ENCODE data around the gene TM6SF1. TPM values are rescaled to one million over a fixed set of nuclear protein-coding genes. Genes with fewer than 3 reads are reported as not detected.
A peak's percentile ranks its signal among the peaks of the same experiment; 100 is the strongest.

Gene TM6SF1
- total RNA-seq (2012; rRNA removed) (1.6 and 1.9 TPM in 2 replicates), polyA plus RNA-seq (2012; rRNA removed) (1.3 and 1.9 TPM in 2 replicates), Bru-seq, nascent RNA (percentile 48 among the genes with signal in this experiment), BruChase-seq, experiment 1, labeled RNA remaining after a 6-hour chase (percentile 40 among the genes with signal in this experiment), BruChase-seq, experiment 2, labeled RNA remaining after a 2-hour chase (percentile 44 among the genes with signal in this experiment)
- 1.1 and 1.8 TPM in 2 replicates for polyA plus RNA-seq (2012; cell fraction: cytosol; rRNA removed)
- polyA plus RNA-seq (2012; cell fraction: nucleus; rRNA removed; ENCODE audit: low replicate concordance): 1.1 and 2.5 TPM in 2 replicates
- long read RNA-seq, transcript TM6SF1-202 (10 exons, 2,074 nt): major isoform, 7 of 10 reads
- long read RNA-seq, partial matches to known transcripts: 0 of 10 reads
- long read RNA-seq, other reads (novel, unspliced or antisense): 2 of 10 reads

DNA sequence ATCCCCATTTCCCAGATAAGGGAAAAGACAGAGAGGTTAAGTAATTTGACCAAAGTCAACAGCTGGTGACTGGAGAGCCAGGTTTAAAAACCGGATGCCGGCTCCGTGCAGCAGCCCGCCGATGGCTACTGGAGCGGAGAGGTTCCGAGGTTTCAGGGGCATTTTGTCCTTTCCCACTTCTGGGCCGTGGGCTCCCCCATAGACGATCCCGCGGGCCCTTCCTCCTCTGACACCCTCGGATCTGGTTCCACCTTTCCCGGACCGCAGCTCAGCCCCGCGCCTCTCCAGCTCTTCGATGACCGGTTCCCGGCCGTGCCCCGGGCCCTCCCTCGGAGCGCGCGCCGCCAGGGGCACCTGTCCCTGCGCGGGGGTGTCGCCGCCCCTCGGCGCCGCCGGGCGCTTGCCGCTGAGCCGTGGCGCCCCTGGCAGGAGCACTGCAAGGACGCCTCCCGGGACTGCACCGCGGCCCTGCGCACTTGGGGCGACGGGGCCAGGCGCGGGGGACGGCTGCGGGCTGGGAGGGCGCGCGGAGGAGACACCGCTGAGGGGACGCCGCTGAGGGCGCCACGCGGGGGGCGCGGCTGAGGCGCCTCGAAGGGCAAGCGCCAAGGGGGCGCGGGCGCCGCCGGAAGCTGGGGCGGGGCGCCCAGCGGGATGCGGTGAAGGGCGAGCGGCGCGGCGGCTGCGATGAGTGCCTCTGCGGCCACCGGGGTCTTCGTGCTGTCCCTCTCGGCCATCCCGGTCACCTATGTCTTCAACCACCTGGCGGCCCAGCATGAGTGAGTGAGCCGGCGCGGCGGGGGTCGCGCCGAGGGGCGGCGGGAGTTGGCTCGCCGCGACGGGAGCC is at the start of gene TM6SF1:
TSS of gene TM6SF1 (plus strand) at position 652 of the 847 bp plus-strand sequence. CDS start at position 688, 36 bp downstream.
- 1% methylated on average over 14 of the region's 97 CpGs; no CpG with 5 or more reads in 1 of the 2 experiments for WGBS, 2 experiments (ENCODE audit: extremely low coverage in 2 of 2, insufficient read length in 1 of 2)
- Histone ChIP-seq H2BK15ac (ENCODE audit: low read depth, low read length) (peak within 1 kb of the TSS; percentile 47; the same call in 2 of the 3 replicates), H3K18ac (ENCODE audit: low read depth, low read length) (no peak within 1 kb of the TSS), H2AFZ (replicated peaks; ENCODE audit: low read length, poor library complexity) (peak within 1 kb of the TSS; percentile 91), H4K8ac (ENCODE audit: low read depth in 2 of 2, low read length in 2 of 2) (peak within 1 kb of the TSS; percentile 27 to 79; a peak in 3 of 4 replicates), H3K36me3 (ENCODE audit: control insufficient read depth, insufficient read depth, low read length) (no peaks in the 10 kb centered on the region), H3K9me1 (ENCODE audit: insufficient read depth, low read length) (peaks cover 18% of the 10 kb centered on the region), H3K27me3 (ENCODE audit: control insufficient read depth, insufficient read depth, low read length) (peaks cover 2% of the 10 kb centered on the region; the same call in 1 of the 2 replicates), H2BK5ac (ENCODE audit: low read depth, low read length, poor library complexity, severe bottlenecking) (no peak within 1 kb of the TSS), H2AK5ac (ENCODE audit: low read depth, low read length) (peak within 1 kb of the TSS; percentile 92), H3K4me3 (ENCODE audit: insufficient read depth, low read depth, low read length) (peak within 1 kb of the TSS; percentile 80), H2BK120ac (ENCODE audit: low read depth, low read length) (peak within 1 kb of the TSS; percentile 72), H2AK9ac (replicated peaks; ENCODE audit: low read depth, low read length, poor library complexity) (peak within 1 kb of the TSS; percentile 74), H3K4me1 (ENCODE audit: control insufficient read depth, insufficient read depth, low read length) (peaks cover 10% of the 10 kb centered on the region), H4K91ac (ENCODE audit: insufficient read depth, low read depth, low read length) (peak within 1 kb of the TSS; percentile 59), H3K23ac (ENCODE audit: low read depth, low read length) (peak within 1 kb of the TSS; percentile 14; the same call in 1 of the 2 replicates), H3K79me1 (ENCODE audit: low read depth in 1 of 2, low read length in 2 of 2) (peaks cover 8 to 33% of the 10 kb centered on the region in 2 experiments; a peak in 3 of 4 replicates), H3K14ac (replicated peaks; ENCODE audit: low read depth, low read length) (peak within 1 kb of the TSS; percentile 75; the same call in 1 of the 2 replicates), H3K27ac (ENCODE audit: insufficient read depth, low read length) (no peak within 1 kb of the TSS), H4K20me1 (ENCODE audit: insufficient read depth, low read length) (0 out of 2 replicates have a peak, but pooled peaks cover under 1% of the 10 kb centered on the region), H4K5ac (ENCODE audit: low read depth, low read length) (no peak within 1 kb of the TSS; the same call in 1 of the 2 replicates), H3K56ac (ENCODE audit: extremely low read depth, insufficient read depth, low read length) (no peak within 1 kb of the TSS), H2BK20ac (ENCODE audit: low read depth, low read length) (peak within 1 kb of the TSS; percentile 61; the same call in 1 of the 2 replicates), H3K9me3 (ENCODE audit: control insufficient read depth, insufficient read depth, low read length) (no peaks in the 10 kb centered on the region), H3K4me2 (ENCODE audit: low read depth, low read length) (peak within 1 kb of the TSS; percentile 86), H3K4ac (ENCODE audit: low read depth, low read length) (peak within 1 kb of the TSS; percentile 88), H3K9ac (ENCODE audit: low read depth, low read length) (no peak within 1 kb of the TSS)
- BruUV-seq (replicated peaks): no TSS peak
- in situ Hi-C loops (cut with MboI; ENCODE audit: low sequenced_read_pairs): no loop called here
- dilution Hi-C loops (cut with HindIII; ENCODE audit: low sequenced_read_pairs, unreplicated experiment): no loop called here
- intact Hi-C loops (cut with micrococcal nuclease): no loop called here
- DNase-seq (no peak), ATAC-seq (ENCODE audit: low read depth) (peak; percentile 62)
- CTCF ChIA-PET: interaction anchor here (0.8 kb wide), 1 partner anchor 93 kb away, joined by 3 read pairs; no protein-coding TSS in a partner anchor
- POLR2A ChIA-PET (ENCODE audit: unreplicated experiment): no interaction called here
- no peak for TF ChIP-seq RCOR1 (IDR thresholded peaks at IDR 0.05; ENCODE audit: insufficient replicate concordance, low read length)
- TF ChIP-seq MAZ (IDR thresholded peaks at IDR 0.05; ENCODE audit: borderline replicate concordance, low read depth, low read length): 0 out of 2 replicates have a peak, but pooled peaks have one; percentile 5
- no peak for TF ChIP-seq BHLHE40 (IDR thresholded peaks at IDR 0.05; ENCODE audit: low read depth, low read length)
- no peak for TF ChIP-seq POLR2A (IDR thresholded peaks at IDR 0.05; ENCODE audit: low read depth, low read length)
- TF ChIP-seq, protein P1, sequence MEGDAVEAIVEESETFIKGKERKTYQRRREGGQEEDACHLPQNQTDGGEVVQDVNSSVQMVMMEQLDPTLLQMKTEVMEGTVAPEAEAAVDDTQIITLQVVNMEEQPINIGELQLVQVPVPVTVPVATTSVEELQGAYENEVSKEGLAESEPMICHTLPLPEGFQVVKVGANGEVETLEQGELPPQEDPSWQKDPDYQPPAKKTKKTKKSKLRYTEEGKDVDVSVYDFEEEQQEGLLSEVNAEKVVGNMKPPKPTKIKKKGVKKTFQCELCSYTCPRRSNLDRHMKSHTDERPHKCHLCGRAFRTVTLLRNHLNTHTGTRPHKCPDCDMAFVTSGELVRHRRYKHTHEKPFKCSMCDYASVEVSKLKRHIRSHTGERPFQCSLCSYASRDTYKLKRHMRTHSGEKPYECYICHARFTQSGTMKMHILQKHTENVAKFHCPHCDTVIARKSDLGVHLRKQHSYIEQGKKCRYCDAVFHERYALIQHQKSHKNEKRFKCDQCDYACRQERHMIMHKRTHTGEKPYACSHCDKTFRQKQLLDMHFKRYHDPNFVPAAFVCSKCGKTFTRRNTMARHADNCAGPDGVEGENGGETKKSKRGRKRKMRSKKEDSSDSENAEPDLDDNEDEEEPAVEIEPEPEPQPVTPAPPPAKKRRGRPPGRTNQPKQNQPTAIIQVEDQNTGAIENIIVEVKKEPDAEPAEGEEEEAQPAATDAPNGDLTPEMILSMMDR (conservative IDR thresholded peaks at IDR 0.05; ENCODE audit: low read depth, low read length): no peak
- no peak for TF ChIP-seq MXI1 (IDR thresholded peaks at IDR 0.05; ENCODE audit: borderline replicate concordance, low read depth, low read length)
